Left kidney (tissue), 2 donors: ENCODE measurements around the gene WBP1. TPM values are rescaled to one million over a fixed set of nuclear protein-coding genes. Genes with fewer than 3 reads are reported as not detected.
"Not testable (repeated sequence)": the region's sequence is repeated elsewhere in the genome, so short reads cannot be mapped to it uniquely, and the experiment has no call there.

Experiments
- DNase-seq: peaks from one replicate; pipeline ENCODE4 v3.0.0-alpha.2; 2013
- polyA plus RNA-seq: library from polyadenylated mRNA; unstranded; fragments of 120-200 nt; gene quantifications from one replicate; pipeline ENCODE4 v1.2.1, GENCODE V29; 2013; ENCODE audit not compliant: insufficient read length

WBP1 gene
- polyA plus RNA-seq, 1 donor: 94.7 TPM

GRCh38 chr2:74481431-74481830 is 23.2 kb downstream of the WBP1 start:
- no peak for DNase-seq

- no peak for DNase-seq
These were observed 23.9 kb downstream of the WBP1 start for GRCh38 chr2:74481961-74482800.

DNA sequence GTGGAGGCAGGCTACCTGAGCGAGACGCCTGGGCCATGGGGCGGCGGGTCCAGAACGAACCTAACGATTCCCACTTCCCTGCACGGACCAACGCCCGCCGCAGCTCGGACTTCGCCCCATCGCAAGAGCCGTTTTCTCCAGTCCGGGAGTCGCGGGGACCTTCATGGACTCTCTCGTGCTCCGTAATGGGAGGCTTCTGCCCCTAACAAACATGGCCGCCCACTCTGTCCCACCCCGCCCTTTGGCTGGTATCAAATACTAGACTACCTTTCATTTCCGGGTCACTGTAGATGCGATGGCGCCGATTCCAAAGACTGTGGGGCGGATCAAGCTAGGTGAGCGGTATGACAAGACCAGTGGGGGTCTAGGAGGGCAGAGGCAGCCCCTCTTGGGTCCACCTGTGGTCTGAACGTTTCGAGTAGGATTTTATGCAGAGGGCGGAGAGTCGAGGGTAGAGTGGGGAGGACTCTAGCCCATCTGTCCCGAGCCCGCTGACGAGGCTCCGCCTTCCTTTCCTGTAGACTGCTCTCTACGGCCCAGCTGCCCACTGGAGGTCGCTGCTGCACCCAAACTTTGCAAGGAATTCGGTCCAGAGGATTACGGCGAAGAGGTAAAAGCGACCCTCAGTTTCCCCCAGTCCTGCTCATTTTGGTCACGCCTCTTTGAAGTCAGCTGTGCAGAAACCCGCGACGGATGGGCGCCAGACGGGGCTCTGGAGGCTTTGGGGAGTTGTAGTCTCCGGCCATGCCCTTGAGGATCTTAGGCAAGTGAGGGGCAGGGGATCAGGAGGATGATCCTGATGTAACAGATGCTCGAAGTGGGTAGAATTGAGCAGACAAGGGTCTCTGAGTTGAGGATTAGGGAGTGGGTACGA is 24.8 kb downstream of the WBP1 start, which contains the start of the genes CCDC142 and TTC31:
Gene CCDC142, minus strand, starts transcription at position 198 of the 874 bp plus-strand sequence. Its CDS starts 161 bp downstream, at position 37.
Gene TTC31, plus strand, starts transcription at position 281 of the 874 bp plus-strand sequence. Its CDS starts 15 bp downstream, at position 296.
- peak; percentile 97 for DNase-seq

- DNase-seq: not testable (repeated sequence)
These were observed 25.5 kb downstream of the WBP1 start for GRCh38 chr2:74483675-74484164.

DNA sequence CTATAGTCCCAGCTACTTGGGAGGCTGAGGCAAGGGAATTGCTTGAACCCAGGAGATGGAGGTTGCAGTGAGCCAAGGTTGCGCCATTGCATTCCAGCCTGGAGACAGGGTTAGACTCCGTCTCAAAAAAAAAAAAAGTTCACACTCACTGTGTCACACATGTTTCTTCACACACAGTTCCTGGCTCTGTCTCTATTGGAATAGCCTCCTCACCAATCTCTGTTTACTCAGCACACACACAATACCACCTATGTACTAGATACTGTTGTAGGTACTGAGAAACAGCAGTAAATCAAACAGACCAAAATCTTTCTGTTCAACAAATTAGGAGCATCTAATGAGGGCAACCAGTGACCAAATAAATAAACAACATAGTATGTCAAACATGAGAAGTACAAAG is 27.9 kb downstream of the WBP1 start:
- DNase-seq: no peak

- no peak for DNase-seq
These were observed 30.6 kb downstream of the WBP1 start for GRCh38 chr2:74488643-74489481.

DNA sequence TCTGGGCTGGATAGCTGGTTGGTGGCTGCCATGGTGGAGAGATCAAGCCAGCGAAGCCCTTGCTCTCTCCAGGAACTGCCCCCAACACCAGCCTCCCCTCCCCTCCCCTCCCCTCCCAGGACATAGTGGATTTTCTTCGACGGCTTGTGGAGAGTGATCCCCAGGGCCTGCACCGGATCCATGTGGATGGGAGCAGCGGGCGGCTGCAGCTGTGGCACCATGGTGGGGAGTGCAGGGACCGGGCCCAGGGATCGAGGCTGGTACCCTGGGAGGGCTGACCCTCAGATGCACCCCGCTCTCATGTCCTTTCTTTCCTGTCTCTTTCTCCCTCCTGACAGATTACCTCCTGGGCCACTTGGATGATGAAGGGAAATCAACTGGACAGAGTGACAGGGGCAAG is 31.7 kb downstream of the WBP1 start:
- DNase-seq: no peak

- DNase-seq: no peak
These were observed 33.7 kb downstream of the WBP1 start for GRCh38 chr2:74491648-74492544.

DNA sequence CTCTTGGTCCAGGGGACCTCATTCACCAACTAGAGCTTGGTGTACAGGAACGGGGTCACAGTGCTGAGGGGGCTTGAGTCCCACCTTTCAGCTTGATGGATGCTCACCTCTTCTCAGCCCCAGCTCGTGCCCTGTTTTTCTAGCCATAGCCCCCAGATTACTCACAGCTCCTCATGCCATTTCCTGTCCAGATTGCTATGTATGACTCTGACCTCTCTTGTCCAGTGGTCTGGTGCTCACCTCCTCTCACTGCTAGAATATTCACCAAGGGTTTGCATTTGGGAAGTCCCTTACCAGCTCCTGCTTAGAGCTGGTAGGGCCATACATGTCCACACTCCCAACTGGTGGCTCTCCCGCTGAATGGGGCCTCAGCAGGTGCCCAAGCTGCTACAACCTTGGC is 35.3 kb downstream of the WBP1 start:
- DNase-seq: no peak

GRCh38 chr2:74495440-74495839 is 37.2 kb downstream of the WBP1 start:
- DNase-seq: no peak

GRCh38 chr2:74496997-74497776 is 38.9 kb downstream of the WBP1 start:
- no peak for DNase-seq

GRCh38 chr2:74497777-74498499 is 39.7 kb downstream of the WBP1 start:
- DNase-seq: no peak

GRCh38 chr2:74498500-74499266 is 40.4 kb downstream of the WBP1 start:
- no peak for DNase-seq

DNA sequence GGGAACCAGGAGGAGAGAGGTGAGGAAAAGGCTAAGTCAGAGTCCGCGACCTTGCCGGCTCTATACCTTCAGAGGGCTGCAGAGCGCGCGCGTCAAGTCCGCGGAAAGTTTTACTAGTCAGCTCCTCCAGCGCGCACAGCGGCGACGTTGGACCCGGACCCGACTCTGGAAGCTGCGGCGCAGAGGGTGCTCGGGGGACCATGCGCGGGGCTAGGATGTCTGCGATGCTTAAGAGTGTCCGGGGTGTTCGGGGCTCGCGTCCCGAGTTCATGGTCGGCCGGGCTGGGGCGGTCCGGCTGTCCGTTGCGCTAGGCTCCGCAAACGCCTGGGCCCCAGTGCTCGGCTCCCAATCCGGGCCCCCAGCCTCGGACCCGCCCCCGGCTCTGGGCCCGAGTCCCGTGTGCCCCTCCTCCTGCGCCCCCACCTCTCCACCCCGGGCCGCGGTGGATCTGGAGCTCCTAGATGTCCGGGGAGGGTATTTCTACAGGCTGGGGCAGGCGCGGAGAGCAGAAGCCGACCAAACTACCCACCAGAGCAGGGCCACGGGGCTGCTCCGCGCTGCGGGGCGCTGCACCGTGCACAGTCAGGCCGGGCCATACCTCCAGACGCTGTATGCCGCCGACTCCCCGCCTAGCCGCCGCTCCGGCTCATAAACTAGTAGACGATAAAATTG is 41.2 kb downstream of the WBP1 start, which contains the start of gene LBX2:
Gene LBX2, minus strand, starts transcription at position 337 of the 673 bp plus-strand sequence. Its CDS starts 66 bp downstream, at position 271.
- DNase-seq: no peak

- DNase-seq: no peak
These were observed 41.8 kb downstream of the WBP1 start for GRCh38 chr2:74499940-74500577.

GRCh38 chr2:74500578-74500946 is 42.3 kb downstream of the WBP1 start:
- no peak for DNase-seq
